K562 (cell line): ENCODE data around the gene MLC1. TPM values are rescaled to one million over a fixed set of nuclear protein-coding genes. Genes with fewer than 3 reads are reported as not detected.
A peak's percentile ranks its signal among the peaks of the same experiment; 100 is the strongest.

Experiments used
- ATAC-seq: fragments of 200-7000 bp; cut with Tn5 transposase; 3 replicates; pipeline ENCODE4 v1.9.1; 2020; ENCODE audit warnings: moderate library complexity
- BruUV-seq: library from RNA; stranded (reverse); fragments of 400-500 nt; replicated peaks from 2 replicates; lab custom pipeline; 2021; lab: Mats Ljungman, UMichigan
- CTCF ChIA-PET: fragments of 300-600 bp; formaldehyde crosslinking; extraction: SDS; loops from one replicate; lab custom pipeline; 2021; ENCODE audit warnings: low intra/inter-chr PET ratio; lab: Yijun Ruan, JAX
- POLR2A ChIA-PET: fragments of 300-600, 350-650 bp; sonication (Branson Sonifier 250); formaldehyde crosslinking; extraction: SDS; loops from one replicate; lab custom pipeline; 2021; ENCODE audit warnings: antibody characterized with exemption, inconsistent platforms; lab: Yijun Ruan, JAX
- DNase-seq, 4 experiments: peaks; one replicate each; pipeline versions ENCODE4 v3.0.0 to v3.0.0-alpha.2; 2011 to 2018; ENCODE audit warnings: low spot score in 3 of 4, mixed read lengths in 3 of 4; ENCODE audit errors: extremely low read depth in 1 of 4
- FAIRE-seq: peaks from 2 replicates; lab custom pipeline; 2011; peaks lifted over from hg19 to GRCh38; lab: Jason Lieb, UNC
- H2AFZ ChIP-seq: 2 replicates; pipeline ENCODE4 v1.6.0; 2011; ENCODE audit warnings: low read depth, low read length, control low read depth, inconsistent platforms
- H3K27ac ChIP-seq: fragments of 200-600 bp; 3 replicates; pipeline ENCODE4 v1.8.0; 2011; ENCODE audit warnings: low read depth, mild to moderate bottlenecking, control low read depth, inconsistent platforms, low read length, moderate library complexity, mixed read lengths; ENCODE audit errors: extremely low read depth
- H3K27me3 ChIP-seq, 2 experiments: fragments of 300-600 bp in 1 of 2; 2 replicates in 1 of 2; 3 replicates in 1 of 2; pipeline versions ENCODE4 v1.6.0 to v1.8.0; 2011; ENCODE audit warnings: inconsistent platforms in 2 of 2, low read length in 2 of 2, mild to moderate bottlenecking in 1 of 2, mixed read lengths in 1 of 2, moderate library complexity in 1 of 2; ENCODE audit not compliant: control insufficient read depth in 2 of 2, insufficient read depth in 2 of 2
- H3K36me3 ChIP-seq: fragments of 300-600 bp; 3 replicates; pipeline ENCODE4 v1.8.0; 2011; ENCODE audit warnings: mild to moderate bottlenecking, low read length, inconsistent platforms; ENCODE audit not compliant: control insufficient read depth, insufficient read depth
- H3K4me1 ChIP-seq, 2 experiments: fragments of 200-600 bp in 1 of 2; replicated peaks in 1 of 2; 2 replicates in 1 of 2; 3 replicates in 1 of 2; pipeline versions ENCODE4 v1.5.1 to v1.8.0; 2011; ENCODE audit warnings: inconsistent platforms in 2 of 2, low read length in 2 of 2, mild to moderate bottlenecking in 1 of 2, mixed read lengths in 1 of 2, moderate library complexity in 1 of 2; ENCODE audit not compliant: control insufficient read depth in 2 of 2, insufficient read depth in 2 of 2
- H3K4me2 ChIP-seq: 2 replicates; pipeline ENCODE4 v1.6.1; 2011; ENCODE audit warnings: low read length, control low read depth, inconsistent platforms, mixed read lengths; ENCODE audit not compliant: insufficient read depth
- H3K4me3 ChIP-seq: fragments of 200-600 bp; sonication (generic), shearing (Covaris generic); 2 replicates; pipeline ENCODE4 v1.5.1; 2016; ENCODE audit warnings: control low read depth, inconsistent platforms
- H3K79me2 ChIP-seq: fragments of 200-600 bp; 3 replicates; pipeline ENCODE4 v1.8.0; 2011; ENCODE audit warnings: low read length, inconsistent platforms; ENCODE audit not compliant: control insufficient read depth, insufficient read depth
- H3K9ac ChIP-seq, 2 experiments: 2 replicates each; pipeline versions ENCODE4 v1.6.0 to v1.6.1; 2011; ENCODE audit warnings: low read depth in 2 of 2, low read length in 2 of 2, control low read depth in 1 of 2, inconsistent platforms in 1 of 2, mild to moderate bottlenecking in 1 of 2, mixed read lengths in 1 of 2; ENCODE audit not compliant: insufficient read depth in 1 of 2
- H3K9me1 ChIP-seq: one replicate; pipeline ENCODE4 v1.6.0; 2011; ENCODE audit warnings: inconsistent platforms, mild to moderate bottlenecking, low read length, moderate library complexity; ENCODE audit not compliant: control insufficient read depth, insufficient read depth
- H3K9me3 ChIP-seq: replicated peaks from 2 replicates; pipeline ENCODE4 v1.5.1; 2011; ENCODE audit warnings: low read depth, low read length, inconsistent platforms; ENCODE audit not compliant: control insufficient read depth, insufficient read depth
- H4K20me1 ChIP-seq: replicated peaks from 2 replicates; pipeline ENCODE4 v1.6.1; 2011; ENCODE audit warnings: low read length, inconsistent platforms, mixed read lengths; ENCODE audit not compliant: control insufficient read depth, insufficient read depth
- WGBS: fragments of 100-300 bp; shearing (Covaris generic); methylation state at CpG from one replicate; pipeline ENCODE4 v1.1.6; 2016; ENCODE audit warnings: low coverage, mixed read lengths; ENCODE audit not compliant: insufficient coverage; ENCODE audit errors: missing lambda C conversion rate; 5-methylcytosine and 5-hydroxymethylcytosine counted together
- in situ Hi-C: fragments of 300-500 bp; cut with MboI; formaldehyde crosslinking; loops from 4 replicates; pipeline ENCODE4 v1.15.0; 2018; ENCODE audit warnings: inconsistent platforms, mixed read lengths
- intact Hi-C: fragments of 100-400 bp; cut with micrococcal nuclease; formaldehyde crosslinking; loops from 2 replicates; pipeline ENCODE4 v1.14.2; 2022
- polyA plus RNA-seq, 8 experiments: library from polyadenylated mRNA; depleted of rRNA in 4 of 8; stranded (reverse) in 5 of 8; unstranded in 3 of 8; fragments of >200 nt; fragmentation: Nextera tagmentation in 2 of 8; fragmentation: Illumina TruSeq in 1 of 8; extraction: Ambion mirVana in 2 of 8; extraction: Trizol in 1 of 8; gene quantifications; 2 replicates each; pipeline versions ENCODE4 v1.2.1 to v1.2.3, GENCODE V29; 2011 to 2014; ENCODE audit warnings: inconsistent platforms in 1 of 8, missing spikeins in 1 of 8
- total RNA-seq, 7 experiments: library from RNA; depleted of rRNA in 6 of 7; stranded (reverse); fragments of >200 nt in 6 of 7; fragmentation: Illumina TruSeq in 2 of 7; extraction: Trizol in 2 of 7; gene quantifications; 2 replicates each; pipeline versions ENCODE4 v1.2.1 to v1.2.3, GENCODE V29; 2011 to 2021; ENCODE audit warnings: low replicate concordance in 1 of 7
- TF ChIP-seq, protein P1 (sequence below): fragments of 250-450 bp; sonication (Bioruptor Pico); IDR thresholded peaks from 2 replicates; pipeline ENCODE4 v1.5.0; 2021; ENCODE audit warnings: mild to moderate bottlenecking, borderline replicate concordance

Gene MLC1
- total and polyA plus RNA-seq, 9 of the 15 experiments (the other 6 are each of a cell fraction or from before 2014, with no cell fraction given) = 0.06 to 0.98 (median 0.39) TPM

DNA sequence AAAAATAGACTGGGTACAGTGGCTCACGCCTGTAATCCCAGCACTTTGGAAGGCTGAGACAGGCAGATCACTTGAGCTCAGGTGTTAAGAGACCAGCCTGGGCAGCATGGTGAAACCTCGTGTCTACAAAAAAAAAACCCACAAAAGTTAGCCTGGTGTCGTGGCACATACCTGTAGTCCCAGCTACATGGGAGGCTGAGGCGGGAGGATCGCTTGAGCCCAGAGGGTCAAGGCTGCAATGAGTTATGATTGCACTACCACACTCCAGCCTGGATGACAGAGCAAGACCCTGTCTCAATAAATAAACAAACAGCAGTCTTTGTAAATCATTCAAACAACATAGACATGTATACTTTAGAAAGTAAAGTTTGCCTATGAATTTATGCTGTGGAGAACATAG lies 7.1 kb upstream of the MLC1 start:
- ATAC-seq (no peak), FAIRE-seq (no peak), DNase-seq (no peak)
- H3K9me3 ChIP-seq = peaks cover 4% of the 10 kb centered on the region
- H3K4me3 ChIP-seq = no peak overlapping the region
- in situ Hi-C loops = no loop called here
- no peak overlapping the region for H3K27ac ChIP-seq
- ChIA-PET CTCF (no interaction called here), POLR2A (no interaction called here)
- peak overlapping the region; percentile 45; the same call in 1 of the 2 replicates for H2AFZ ChIP-seq
- intact Hi-C loops = no loop called here
- H3K36me3 ChIP-seq = no peaks in the 10 kb centered on the region
- H3K9ac ChIP-seq = no peak overlapping the region
- H4K20me1 ChIP-seq = no peaks in the 10 kb centered on the region
- 36% methylated on average over 5 of the region's 5 CpGs for WGBS
- BruUV-seq = no TSS peak
- TF ChIP-seq, protein P1, sequence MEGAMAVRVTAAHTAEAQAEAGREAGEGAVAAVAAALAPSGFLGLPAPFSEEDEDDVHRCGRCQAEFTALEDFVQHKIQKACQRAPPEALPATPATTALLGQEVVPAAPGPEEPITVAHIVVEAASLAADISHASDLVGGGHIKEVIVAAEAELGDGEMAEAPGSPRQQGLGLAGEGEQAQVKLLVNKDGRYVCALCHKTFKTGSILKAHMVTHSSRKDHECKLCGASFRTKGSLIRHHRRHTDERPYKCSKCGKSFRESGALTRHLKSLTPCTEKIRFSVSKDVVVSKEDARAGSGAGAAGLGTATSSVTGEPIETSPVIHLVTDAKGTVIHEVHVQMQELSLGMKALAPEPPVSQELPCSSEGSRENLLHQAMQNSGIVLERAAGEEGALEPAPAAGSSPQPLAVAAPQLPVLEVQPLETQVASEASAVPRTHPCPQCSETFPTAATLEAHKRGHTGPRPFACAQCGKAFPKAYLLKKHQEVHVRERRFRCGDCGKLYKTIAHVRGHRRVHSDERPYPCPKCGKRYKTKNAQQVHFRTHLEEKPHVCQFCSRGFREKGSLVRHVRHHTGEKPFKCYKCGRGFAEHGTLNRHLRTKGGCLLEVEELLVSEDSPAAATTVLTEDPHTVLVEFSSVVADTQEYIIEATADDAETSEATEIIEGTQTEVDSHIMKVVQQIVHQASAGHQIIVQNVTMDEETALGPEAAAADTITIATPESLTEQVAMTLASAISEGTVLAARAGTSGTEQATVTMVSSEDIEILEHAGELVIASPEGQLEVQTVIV (CRISPR knock-in tag) = no peak
- no peak overlapping the region for H3K4me2 ChIP-seq
- H3K79me2 ChIP-seq = no peaks in the 10 kb centered on the region
- no peaks in the 10 kb centered on the region for H3K27me3 ChIP-seq
- H3K4me1 ChIP-seq = peaks cover 0 to 2% of the 10 kb centered on the region in 2 experiments; a peak in 4 of 5 replicates
- H3K9me1 ChIP-seq = no peaks in the 10 kb centered on the region
